ENCODE data around the gene DDX17. TPM values are rescaled to one million over a fixed set of nuclear protein-coding genes. Genes with fewer than 3 reads are reported as not detected.

Gene DDX17
- total and polyA plus RNA-seq, 2 donors from 2014 or later, result 133 to 509 TPM

DNA sequence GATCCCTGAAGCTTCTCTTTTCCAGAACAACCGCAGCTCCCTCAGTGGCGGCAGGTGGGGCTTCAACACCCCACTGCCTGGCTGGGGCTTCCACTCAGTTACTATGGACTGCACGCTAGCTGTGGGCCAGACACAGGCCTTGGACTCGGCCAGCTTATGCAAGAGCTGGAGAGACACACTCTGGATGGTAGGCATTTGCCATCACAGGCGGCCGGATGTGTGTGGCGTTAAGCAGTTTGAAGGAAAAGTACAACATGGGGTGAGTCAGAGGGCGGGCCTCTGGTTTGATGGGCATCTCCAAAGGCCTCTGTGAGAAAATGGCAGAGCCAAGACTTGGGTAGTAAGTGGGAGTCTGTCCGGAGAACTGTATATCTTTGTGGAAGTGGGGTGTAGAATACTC lies 68.7 kb downstream of the DDX17 start:
- DNase-seq, result no peak
- no peak for TF ChIP-seq CTCF (IDR thresholded peaks at IDR 0.05; ENCODE audit: borderline replicate concordance, extremely low read depth, insufficient read depth)
- H3K36me3 ChIP-seq (ENCODE audit: control insufficient read depth in 2 of 3, insufficient read depth in 3 of 3, low read length in 3 of 3), result no peaks in the 10 kb centered on the region
- H3K4me3 ChIP-seq (ENCODE audit: low read length in 3 of 3), result no peak overlapping the region
- intact Hi-C loops (cut with DNase I), result no loop called here
- no peaks in the 10 kb centered on the region for H3K27me3 ChIP-seq (ENCODE audit: control insufficient read depth, insufficient read depth, low read length)
- FAIRE-seq, result no peak
- no peak overlapping the region for H3K27ac ChIP-seq (ENCODE audit: low read depth in 2 of 2, low read length in 2 of 2)
- H3K4me1 ChIP-seq (ENCODE audit: control insufficient read depth in 2 of 3, insufficient read depth in 2 of 3, low read depth in 1 of 3, low read length in 3 of 3), result no peaks in the 10 kb centered on the region
- no peaks in the 10 kb centered on the region for H3K9me3 ChIP-seq (ENCODE audit: control insufficient read depth in 2 of 3, insufficient read depth in 1 of 3, low read length in 3 of 3)
- H3K9ac ChIP-seq (ENCODE audit: low read length in 3 of 3), result no peak overlapping the region

DNA sequence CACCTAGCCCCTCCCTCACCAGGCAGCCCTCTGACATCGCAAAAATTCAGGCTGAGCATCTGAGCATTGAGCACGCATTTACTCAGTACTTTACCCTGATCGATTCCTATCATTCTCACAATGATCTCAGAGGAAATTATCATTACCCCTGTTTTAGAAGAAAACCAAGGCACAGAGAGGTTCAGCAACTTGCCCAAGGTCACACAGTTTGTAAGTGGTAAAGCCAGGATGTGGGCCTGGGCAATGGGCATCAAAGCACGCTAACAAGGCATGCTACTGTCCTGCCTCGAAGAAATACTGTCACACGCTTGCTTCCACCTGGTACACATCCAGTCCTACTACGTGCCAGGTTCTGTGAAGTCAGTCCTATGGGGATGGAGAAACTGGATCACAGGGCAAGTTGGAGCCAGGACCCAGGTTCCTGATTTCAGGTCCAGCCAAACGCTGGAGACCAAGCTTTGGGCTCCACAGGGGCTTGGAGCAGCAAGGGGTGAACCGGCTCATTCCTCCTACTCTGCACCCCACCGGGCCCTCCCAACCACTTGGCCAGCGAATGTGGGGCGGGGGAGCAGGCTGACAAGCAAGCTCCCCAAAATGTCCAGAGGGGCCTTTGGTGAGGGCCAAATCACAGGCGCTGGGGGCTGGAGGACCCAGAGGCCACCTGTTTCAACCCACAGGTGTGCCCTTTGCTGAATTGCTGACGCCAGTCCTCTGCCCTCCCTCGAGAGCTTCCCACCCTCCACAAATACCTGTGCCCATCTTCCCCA lies 69.3 kb downstream of the DDX17 start:
- Histone ChIP-seq H3K4me1 (ENCODE audit: control insufficient read depth in 2 of 3, insufficient read depth in 2 of 3, low read depth in 1 of 3, low read length in 3 of 3) (no peaks in the 10 kb centered on the region), H3K27ac (ENCODE audit: low read depth in 2 of 2, low read length in 2 of 2) (no peak overlapping the region), H3K27me3 (ENCODE audit: control insufficient read depth, insufficient read depth, low read length) (no peaks in the 10 kb centered on the region), H3K36me3 (ENCODE audit: control insufficient read depth in 2 of 3, insufficient read depth in 3 of 3, low read length in 3 of 3) (no peaks in the 10 kb centered on the region), H3K4me3 (ENCODE audit: low read length in 3 of 3) (no peak overlapping the region), H3K9ac (ENCODE audit: low read length in 3 of 3) (no peak overlapping the region), H3K9me3 (ENCODE audit: control insufficient read depth in 2 of 3, insufficient read depth in 1 of 3, low read length in 3 of 3) (no peaks in the 10 kb centered on the region)
- TF ChIP-seq CTCF (IDR thresholded peaks at IDR 0.05; ENCODE audit: borderline replicate concordance, extremely low read depth, insufficient read depth), result no peak
- DNase-seq (no peak), FAIRE-seq (no peak)
- intact Hi-C loops (cut with DNase I), result no loop called here

DNA sequence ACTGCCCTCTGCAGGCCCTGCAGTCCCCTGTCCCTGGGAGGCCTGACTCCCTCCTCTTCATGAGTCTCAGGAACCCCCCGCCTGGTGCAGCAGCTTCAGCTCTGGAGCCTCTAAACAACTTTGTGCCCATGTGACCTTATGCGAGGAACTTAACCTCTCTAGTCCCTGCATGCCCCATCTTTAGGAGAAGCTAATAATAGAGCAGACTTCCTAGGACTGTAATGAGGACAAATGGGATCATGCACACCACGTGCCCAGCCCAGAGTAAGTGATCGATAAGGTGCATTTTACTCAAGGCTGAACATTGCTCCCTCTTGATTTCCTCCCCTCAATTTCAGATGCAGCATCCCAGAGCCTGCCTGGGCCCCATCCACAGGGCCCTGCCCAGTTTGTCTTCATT lies 70.1 kb downstream of the DDX17 start:
- Histone ChIP-seq H3K36me3 (ENCODE audit: control insufficient read depth in 2 of 3, insufficient read depth in 3 of 3, low read length in 3 of 3) (no peaks in the 10 kb centered on the region), H3K4me3 (ENCODE audit: low read length in 3 of 3) (no peak overlapping the region), H3K27ac (ENCODE audit: low read depth in 2 of 2, low read length in 2 of 2) (no peak overlapping the region), H3K9me3 (ENCODE audit: control insufficient read depth in 2 of 3, insufficient read depth in 1 of 3, low read length in 3 of 3) (no peaks in the 10 kb centered on the region), H3K27me3 (ENCODE audit: control insufficient read depth, insufficient read depth, low read length) (no peaks in the 10 kb centered on the region), H3K9ac (ENCODE audit: low read length in 3 of 3) (no peak overlapping the region), H3K4me1 (ENCODE audit: control insufficient read depth in 2 of 3, insufficient read depth in 2 of 3, low read depth in 1 of 3, low read length in 3 of 3) (no peaks in the 10 kb centered on the region)
- no peak for TF ChIP-seq CTCF (IDR thresholded peaks at IDR 0.05; ENCODE audit: borderline replicate concordance, extremely low read depth, insufficient read depth)
- intact Hi-C loops (cut with DNase I), result no loop called here
- FAIRE-seq, result no peak
- DNase-seq, result no peak

- H3K27me3 ChIP-seq (ENCODE audit: control insufficient read depth, insufficient read depth, low read length), result no peaks in the 10 kb centered on the region
- H3K9me3 ChIP-seq (ENCODE audit: control insufficient read depth in 2 of 3, insufficient read depth in 1 of 3, low read length in 3 of 3), result no peaks in the 10 kb centered on the region
- TF ChIP-seq CTCF (IDR thresholded peaks at IDR 0.05; ENCODE audit: borderline replicate concordance, extremely low read depth, insufficient read depth), result no peak
- DNase-seq, result no peak
- no peaks in the 10 kb centered on the region for H3K4me1 ChIP-seq (ENCODE audit: control insufficient read depth in 2 of 3, insufficient read depth in 2 of 3, low read depth in 1 of 3, low read length in 3 of 3)
- no peaks in the 10 kb centered on the region for H3K36me3 ChIP-seq (ENCODE audit: control insufficient read depth in 2 of 3, insufficient read depth in 3 of 3, low read length in 3 of 3)
- no peak overlapping the region for H3K4me3 ChIP-seq (ENCODE audit: low read length in 3 of 3)
- no peak overlapping the region for H3K9ac ChIP-seq (ENCODE audit: low read length in 3 of 3)
- no peak overlapping the region for H3K27ac ChIP-seq (ENCODE audit: low read depth in 2 of 2, low read length in 2 of 2)
- FAIRE-seq, result no peak
- intact Hi-C loops (cut with DNase I), result no loop called here
These were observed 71.1 kb downstream of the DDX17 start for GRCh38 chr22:38435010-38435409.
